H1 (cell line): ENCODE data around the gene WASF3. TPM values are rescaled to one million over a fixed set of nuclear protein-coding genes. Genes with fewer than 3 reads are reported as not detected.

Experiments
- CHD2 ChIP-seq: IDR thresholded peaks from 2 replicates; pipeline ENCODE4 v1.6.1; 2012; ENCODE audit warnings: low read length, improper control_type of control experiment
- CREB1 ChIP-seq: IDR thresholded peaks from 2 replicates; pipeline ENCODE4 v1.6.1; 2012; ENCODE audit warnings: inconsistent platforms
- NANOG ChIP-seq: IDR thresholded peaks from 2 replicates; pipeline ENCODE4 v1.6.1; 2011; ENCODE audit warnings: low read length, low read depth, mild to moderate bottlenecking, inconsistent platforms; ENCODE audit not compliant: insufficient read depth, poor library complexity, severe bottlenecking
- SAP30 ChIP-seq: fragments of 300-600 bp; sonication (generic); IDR thresholded peaks from 2 replicates; pipeline ENCODE4 v1.7.1; 2012; ENCODE audit warnings: low read length, moderate library complexity, mild to moderate bottlenecking, inconsistent platforms; ENCODE audit not compliant: insufficient read depth, insufficient replicate concordance
- SIX5 ChIP-seq: IDR thresholded peaks from 2 replicates; pipeline ENCODE4 v1.6.1; 2011; ENCODE audit warnings: mild to moderate bottlenecking, low read depth, low read length
- SP1 ChIP-seq: IDR thresholded peaks from 2 replicates; pipeline ENCODE4 v1.6.1; 2011; ENCODE audit warnings: low read depth, low read length
- SP2 ChIP-seq: IDR thresholded peaks from 2 replicates; pipeline ENCODE4 v1.6.1; 2012; ENCODE audit warnings: mild to moderate bottlenecking, low read length, inconsistent platforms
- SP4 ChIP-seq: IDR thresholded peaks from 2 replicates; pipeline ENCODE4 v1.6.1; 2012; ENCODE audit warnings: low read length, inconsistent platforms
- SUZ12 ChIP-seq: fragments of 200-600 bp; sonication (generic); IDR thresholded peaks from 2 replicates; pipeline ENCODE4 v1.6.1; 2012; ENCODE audit warnings: mild to moderate bottlenecking, inconsistent platforms, low read length, moderate library complexity, mixed read lengths
- TBP ChIP-seq: IDR thresholded peaks from 2 replicates; pipeline ENCODE4 v1.6.1; 2011; ENCODE audit warnings: low read depth, low read length, improper control_type of control experiment
- polyA plus RNA-seq, 7 experiments: library from polyadenylated mRNA; depleted of rRNA in 3 of 7; stranded (reverse) in 5 of 7; unstranded in 2 of 7; fragments of >200 nt in 5 of 7; fragments of 200-250 nt in 2 of 7; gene quantifications; 1 replicate in 5 of 7; 2 replicates in 1 of 7; 4 replicates in 1 of 7; pipeline versions ENCODE4 v1.2.1 to v1.2.3, GENCODE V29; 2011 to 2013; ENCODE audit warnings: missing spikeins in 2 of 7, mixed read lengths in 2 of 7
- total RNA-seq: library from RNA; stranded (reverse); fragmentation: NEBNext Ultra II Directional; extraction: Animal tissue kit (Norgen Biotek cat#: 25700); gene quantifications from 2 replicates; pipeline ENCODE4 v1.2.1, GENCODE V29; 2021

The WASF3 gene
- total and polyA plus RNA-seq, 2 of the 8 experiments (the other 6 are each of a cell fraction or from before 2014, with no cell fraction given), result 18.7 to 39.8 TPM

GRCh38 chr13:26614721-26615120 lies 57.2 kb downstream of the WASF3 start (continued):
- TF ChIP-seq SP1 (no peak), SUZ12 (no peak), CHD2 (no peak), NANOG (no peak), SIX5 (no peak), SAP30 (no peak), SP2 (no peak), CREB1 (no peak), SP4 (no peak), TBP (no peak)
